Natural killer cell (primary cell): ENCODE results near the gene OSGEP. TPM values are rescaled to one million over a fixed set of nuclear protein-coding genes. Genes with fewer than 3 reads are reported as not detected.

ENCODE experiments used
- ATAC-seq, 3 donors: fragments of 150-1000 bp in 2 of 3; fragments of 200-7000 bp in 1 of 3; cut with Tn5 transposase; 1 replicate in 1 of 3; 2 replicates in 2 of 3; pipeline ENCODE4 v1.10.0; 2021; ENCODE audit warnings: mild to moderate bottlenecking in 2 of 3, moderate library complexity in 2 of 3
- DNase-seq, 2 donors: peaks; one replicate each; pipeline versions ENCODE4 v3.0.0 to v3.0.0-alpha.2; 2013 to 2021; ENCODE audit warnings: mixed read lengths in 1 of 2
- H3K27ac ChIP-seq: one replicate; pipeline ENCODE4 v1.5.1; 2013; ENCODE audit warnings: mild to moderate bottlenecking, low read length
- H3K27me3 ChIP-seq: one replicate; pipeline ENCODE4 v1.6.1; 2013; ENCODE audit warnings: low read length; ENCODE audit not compliant: control insufficient read depth, insufficient read depth
- H3K36me3 ChIP-seq: one replicate; pipeline ENCODE4 v1.6.1; 2013; ENCODE audit warnings: low read length; ENCODE audit not compliant: control insufficient read depth, insufficient read depth
- H3K4me1 ChIP-seq: one replicate; pipeline ENCODE4 v1.6.1; 2013; ENCODE audit warnings: low read length; ENCODE audit not compliant: control insufficient read depth, insufficient read depth
- H3K4me3 ChIP-seq: one replicate; pipeline ENCODE4 v1.5.1; 2013; ENCODE audit warnings: low read length
- H3K9me3 ChIP-seq: one replicate; pipeline ENCODE4 v1.6.1; 2013; ENCODE audit warnings: low read length; ENCODE audit not compliant: control insufficient read depth, insufficient read depth
- H3K27ac Mint-ChIP-seq, 2 donors: one replicate each; pipeline ENCODE4 v1.8.0; 2022; ENCODE audit warnings: mild to moderate bottlenecking in 2 of 2, mixed read lengths in 2 of 2, moderate library complexity in 1 of 2
- H3K27me3 Mint-ChIP-seq, 2 donors: one replicate each; pipeline ENCODE4 v1.8.0; 2022; ENCODE audit warnings: low read depth in 2 of 2, mixed read lengths in 2 of 2
- H3K36me3 Mint-ChIP-seq: one replicate; pipeline ENCODE4 v1.8.0; 2022; ENCODE audit warnings: mixed read lengths
- H3K4me1 Mint-ChIP-seq, 2 donors: one replicate each; pipeline ENCODE4 v1.8.0; 2022; ENCODE audit warnings: mixed read lengths in 2 of 2
- H3K4me3 Mint-ChIP-seq: one replicate; pipeline ENCODE4 v1.8.0; 2022; ENCODE audit warnings: mild to moderate bottlenecking, moderate library complexity, mixed read lengths
- H3K9me3 Mint-ChIP-seq, 2 donors: one replicate each; pipeline ENCODE4 v1.8.0; 2022; ENCODE audit warnings: mixed read lengths in 2 of 2
- WGBS: methylation state at CpG from one replicate; pipeline ENCODE4 v1.1.7; 2013; ENCODE audit warnings: missing lambda C conversion rate; ENCODE audit not compliant: insufficient coverage; 5-methylcytosine and 5-hydroxymethylcytosine counted together
- intact Hi-C: fragments of 100-400 bp; cut with micrococcal nuclease; formaldehyde crosslinking; loops from one replicate; pipeline ENCODE4 v1.14.2; 2022
- total RNA-seq, 4 donors: library from RNA; stranded (reverse); fragments of 120-200 nt in 1 of 4; gene quantifications; one replicate each; pipeline versions ENCODE4 v1.2.3 to v1.2.4, GENCODE V29; 2013 to 2022
- TF ChIP-seq, protein P1 (sequence below): fragments of 200-600 bp; IDR thresholded peaks from one replicate; pipeline ENCODE4 v1.8.0; 2022; ENCODE audit warnings: antibody characterized with exemption

The OSGEP gene
- 10 to 100 TPM; 60.1 to 65.4 (median 63.3) TPM for total RNA-seq
- total RNA-seq (2013), result 50.5 TPM

DNA sequence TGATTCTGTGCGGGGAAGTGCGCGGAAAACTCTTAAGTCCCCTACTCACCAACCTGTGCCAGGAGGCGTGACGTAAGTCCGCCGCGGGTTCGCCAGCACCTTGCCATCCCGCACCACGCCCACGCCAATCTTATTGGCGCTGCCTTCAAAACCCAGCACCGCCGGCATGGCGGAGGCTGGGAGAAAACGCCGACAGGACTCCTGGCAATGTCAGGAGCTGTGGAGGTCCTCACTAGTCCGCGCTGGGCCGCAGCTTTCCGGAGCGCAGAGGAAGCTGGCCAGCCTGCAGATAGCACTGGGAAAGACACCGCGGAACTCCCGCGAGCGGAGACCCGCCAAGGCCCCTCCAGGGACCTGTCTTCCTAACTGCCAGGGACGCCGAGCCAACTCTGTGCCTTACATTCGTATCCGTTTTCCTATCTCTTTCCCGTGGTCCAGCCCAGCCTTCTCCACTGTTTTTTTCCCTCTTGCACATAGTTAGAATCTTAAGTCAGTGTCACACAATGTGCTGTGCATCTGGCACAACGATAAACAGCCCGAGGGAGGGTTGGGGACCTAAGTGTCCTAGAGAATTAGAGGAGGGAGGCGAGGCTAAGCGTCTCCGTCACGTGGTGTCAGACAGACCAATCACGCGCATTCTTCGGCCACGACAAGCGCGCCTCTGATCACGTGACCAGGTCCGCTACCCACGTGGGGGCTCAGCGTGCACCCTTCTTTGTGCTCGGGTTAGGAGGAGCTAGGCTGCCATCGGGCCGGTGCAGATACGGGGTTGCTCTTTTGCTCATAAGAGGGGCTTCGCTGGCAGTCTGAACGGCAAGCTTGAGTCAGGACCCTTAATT, at the start of gene OSGEP, which contains the start of gene APEX1:
Gene OSGEP, minus strand, starts transcription at position 297 of the 839 bp plus-strand sequence. Its CDS starts 129 bp downstream, at position 168.
Gene APEX1, plus strand, starts transcription at position 711 of the 839 bp plus-strand sequence. CDS start 420 bp downstream, outside the sequence.
- Histone ChIP-seq H3K9me3 (no peaks in the 10 kb centered on the region), H3K36me3 (peaks cover 52% of the 10 kb centered on the region), H3K27me3 (no peaks in the 10 kb centered on the region), H3K4me1 (peaks cover 27% of the 10 kb centered on the region), H3K4me3 (peak within 1 kb of the TSS; percentile 79), H3K27ac (peak within 1 kb of the TSS; percentile 89)
- ATAC-seq, result peak; percentile 87 to 92 (median 88)
- peaks cover under 1% of the 10 kb centered on the region for H3K36me3 Mint-ChIP-seq
- no peak within 1 kb of the TSS for H3K27ac Mint-ChIP-seq
- H3K4me3 Mint-ChIP-seq, result no peak within 1 kb of the TSS
- peak; percentile 94 to 100 for DNase-seq
- TF ChIP-seq, protein P1, sequence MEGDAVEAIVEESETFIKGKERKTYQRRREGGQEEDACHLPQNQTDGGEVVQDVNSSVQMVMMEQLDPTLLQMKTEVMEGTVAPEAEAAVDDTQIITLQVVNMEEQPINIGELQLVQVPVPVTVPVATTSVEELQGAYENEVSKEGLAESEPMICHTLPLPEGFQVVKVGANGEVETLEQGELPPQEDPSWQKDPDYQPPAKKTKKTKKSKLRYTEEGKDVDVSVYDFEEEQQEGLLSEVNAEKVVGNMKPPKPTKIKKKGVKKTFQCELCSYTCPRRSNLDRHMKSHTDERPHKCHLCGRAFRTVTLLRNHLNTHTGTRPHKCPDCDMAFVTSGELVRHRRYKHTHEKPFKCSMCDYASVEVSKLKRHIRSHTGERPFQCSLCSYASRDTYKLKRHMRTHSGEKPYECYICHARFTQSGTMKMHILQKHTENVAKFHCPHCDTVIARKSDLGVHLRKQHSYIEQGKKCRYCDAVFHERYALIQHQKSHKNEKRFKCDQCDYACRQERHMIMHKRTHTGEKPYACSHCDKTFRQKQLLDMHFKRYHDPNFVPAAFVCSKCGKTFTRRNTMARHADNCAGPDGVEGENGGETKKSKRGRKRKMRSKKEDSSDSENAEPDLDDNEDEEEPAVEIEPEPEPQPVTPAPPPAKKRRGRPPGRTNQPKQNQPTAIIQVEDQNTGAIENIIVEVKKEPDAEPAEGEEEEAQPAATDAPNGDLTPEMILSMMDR, result no peak
- WGBS, result under 1% methylated on average over 56 of the region's 56 CpGs
- intact Hi-C loops, result loop anchor here (1.0 to 2.0 kb wide), 5 partner anchors 14 to 228 kb away; partner anchors contain the start of genes PARP2, PNP and TEP1
- no peaks in the 10 kb centered on the region for H3K27me3 Mint-ChIP-seq
- no peaks in the 10 kb centered on the region for H3K9me3 Mint-ChIP-seq
- peaks cover 2 to 23% of the 10 kb centered on the region in 2 donors for H3K4me1 Mint-ChIP-seq

DNA sequence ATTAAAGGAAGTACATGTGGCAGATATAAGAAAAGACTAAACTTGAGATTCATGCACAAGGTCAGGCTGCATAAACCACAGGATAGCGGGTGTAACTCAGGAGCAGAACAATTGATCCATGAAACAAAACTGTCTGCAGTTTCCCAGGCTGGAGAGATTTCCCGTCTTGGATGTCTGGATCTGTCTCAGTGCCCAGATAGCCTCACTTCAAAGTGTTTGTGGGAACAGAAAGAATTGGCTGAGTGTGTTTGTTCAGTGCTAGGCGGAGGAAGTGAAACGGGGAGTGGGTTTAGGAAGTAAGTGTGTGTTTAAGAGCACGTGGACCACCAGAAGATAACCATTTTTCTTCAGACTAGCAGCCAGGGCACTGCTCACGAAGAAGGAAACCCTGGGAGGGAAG, 49.3 kb upstream of the OSGEP start:
- H3K4me3 Mint-ChIP-seq, result no peak overlapping the region

DNA sequence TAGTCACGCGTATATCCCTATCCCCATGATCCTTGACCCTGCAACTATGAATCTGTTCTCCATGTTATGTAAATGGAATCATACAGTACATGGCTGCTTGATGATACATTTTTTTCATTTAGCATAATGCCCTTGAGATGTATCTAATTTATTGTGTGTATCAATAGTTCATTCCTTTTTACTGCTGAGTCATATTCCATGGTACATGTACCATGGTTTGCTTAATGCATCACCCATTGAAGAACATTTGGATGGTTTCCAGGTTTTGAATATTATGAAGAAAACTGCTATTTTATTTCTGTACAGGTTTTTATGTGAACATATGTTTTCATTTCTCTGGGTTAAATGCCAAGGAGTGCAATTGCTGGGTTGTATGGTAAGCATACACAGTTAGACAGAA, 46.7 kb upstream of the OSGEP start:
- H3K27ac ChIP-seq, result no peak overlapping the region
- Mint-ChIP-seq H3K4me1 (no peaks in the 10 kb centered on the region), H3K27ac (no peak overlapping the region), H3K9me3 (no peaks in the 10 kb centered on the region), H3K4me3 (no peak overlapping the region), H3K36me3 (no peaks in the 10 kb centered on the region), H3K27me3 (peaks cover 0 to 8% of the 10 kb centered on the region in 2 donors)
- H3K36me3 ChIP-seq, result no peaks in the 10 kb centered on the region
- intact Hi-C loops, result no loop called here
- no peaks in the 10 kb centered on the region for H3K27me3 ChIP-seq
- TF ChIP-seq, protein P1, result no peak
- no peak overlapping the region for H3K4me3 ChIP-seq
- DNase-seq (no peak), ATAC-seq (no peak)
- 90% methylated on average over 2 of the region's 2 CpGs for WGBS
- H3K4me1 ChIP-seq, result no peaks in the 10 kb centered on the region
- H3K9me3 ChIP-seq, result no peaks in the 10 kb centered on the region

More for the DNA sequence above, 49.3 kb upstream of the OSGEP start:
- intact Hi-C loops, result no loop called here
- Mint-ChIP-seq H3K9me3 (no peaks in the 10 kb centered on the region), H3K36me3 (no peaks in the 10 kb centered on the region), H3K27me3 (peaks cover 0 to 8% of the 10 kb centered on the region in 2 donors), H3K4me1 (no peaks in the 10 kb centered on the region), H3K27ac (no peak overlapping the region)
- no peak for ATAC-seq
- no peak overlapping the region for H3K27ac ChIP-seq
- no peaks in the 10 kb centered on the region for H3K4me1 ChIP-seq
- TF ChIP-seq, protein P1, result no peak
- H3K27me3 ChIP-seq, result no peaks in the 10 kb centered on the region
- 39% methylated on average over 6 of the region's 6 CpGs for WGBS
- H3K36me3 ChIP-seq, result no peaks in the 10 kb centered on the region
- H3K4me3 ChIP-seq, result no peak overlapping the region
- DNase-seq, result no peak
- no peaks in the 10 kb centered on the region for H3K9me3 ChIP-seq
